ENCODE results near the gene AP1G2.
"Not testable (repeated sequence)": the region's sequence is repeated elsewhere in the genome, so short reads cannot be mapped to it uniquely, and the experiment has no call there.

AP1G2 gene

GRCh38 chr14:23555882-23556699, 11.5 kb downstream of the AP1G2 start, which contains the start of gene THTPA:
TSS of gene THTPA (plus strand) at chr14:23556271. CDS start at chr14:23556758, 487 bp downstream.
- peak; percentile 89 for DNase-seq

- no peak for DNase-seq
Measured at GRCh38 chr14:23555533-23555881, 12.1 kb downstream of the AP1G2 start.

- peak; percentile 91 for DNase-seq
Measured at GRCh38 chr14:23551266-23552028, 16.1 kb downstream of the AP1G2 start, which contains the start of gene ZFHX2. TSS of gene ZFHX2 (minus strand) at chr14:23551765. CDS start at chr14:23535325, 16,440 bp downstream.

- DNase-seq = no peak
Measured at GRCh38 chr14:23550812-23551265, 16.8 kb downstream of the AP1G2 start.

GRCh38 chr14:23550131-23550811, 17.3 kb downstream of the AP1G2 start:
- no peak for DNase-seq

- DNase-seq = peak; percentile 67
Measured at GRCh38 chr14:23548351-23549318, 19.0 kb downstream of the AP1G2 start.

GRCh38 chr14:23547924-23548323, 19.7 kb downstream of the AP1G2 start:
- no peak for DNase-seq

- no peak for DNase-seq
Measured at GRCh38 chr14:23546450-23547035, 21.0 kb downstream of the AP1G2 start.

GRCh38 chr14:23545740-23546365, 21.7 kb downstream of the AP1G2 start:
- DNase-seq = no peak

- DNase-seq = peak; percentile 96
Measured at GRCh38 chr14:23544511-23545447, 22.8 kb downstream of the AP1G2 start.

- no peak for DNase-seq
Measured at GRCh38 chr14:23543403-23543802, 24.2 kb downstream of the AP1G2 start.

GRCh38 chr14:23542261-23542660, 25.3 kb downstream of the AP1G2 start:
- no peak for DNase-seq

- DNase-seq = no peak
Measured at GRCh38 chr14:23540141-23540469, 27.5 kb downstream of the AP1G2 start.

GRCh38 chr14:23539248-23540140, 28.1 kb downstream of the AP1G2 start:
- DNase-seq = peak; percentile 44

- DNase-seq = peak; percentile 74
Measured at GRCh38 chr14:23538785-23539184, 28.8 kb downstream of the AP1G2 start.

- no peak for DNase-seq
Measured at GRCh38 chr14:23538050-23538718, 29.4 kb downstream of the AP1G2 start.

- DNase-seq = no peak
Measured at GRCh38 chr14:23537351-23538049, 30.1 kb downstream of the AP1G2 start.

GRCh38 chr14:23536906-23537305, 30.7 kb downstream of the AP1G2 start:
- not testable (repeated sequence) for DNase-seq

Measured in NCI-H1436 (cell line).